ENCODE data around the gene RIMBP2. TPM values are rescaled to one million over a fixed set of nuclear protein-coding genes. Genes with fewer than 3 reads are reported as not detected.

Gene RIMBP2
- polyA plus RNA-seq, 1 of the 3 experiments (the other 2 are of a cell fraction) = 0.90 TPM

GRCh38 chr12:130488358-130488710 is 227.8 kb downstream of the RIMBP2 start:
- Histone ChIP-seq H3K9me2 (no peaks in the 10 kb centered on the region), H3K27me3 (ENCODE audit: insufficient read depth) (no peaks in the 10 kb centered on the region)
- WGBS (ENCODE audit: low lambda C conversion rate) = 36% methylated on average over 5 of the region's 5 CpGs

More at GRCh38 chr12:130488358-130488710, 227.8 kb downstream of the RIMBP2 start:
- Histone ChIP-seq H3K9me3 (no peaks in the 10 kb centered on the region), H3K27ac (ENCODE audit: low read depth in 2 of 2, low read length in 1 of 2) (no peak overlapping the region), H2AFZ (ENCODE audit: low read depth) (no peak overlapping the region), H4K20me1 (ENCODE audit: insufficient read depth) (no peaks in the 10 kb centered on the region), H3F3A (replicated peaks; ENCODE audit: insufficient read depth) (no peaks in the 10 kb centered on the region), H3K36me3 (replicated peaks in 1 of 2; ENCODE audit: control insufficient read depth in 1 of 2, insufficient read depth in 2 of 2, low read length in 1 of 2) (no peaks in the 10 kb centered on the region), H3K4me1 (ENCODE audit: control insufficient read depth in 1 of 2, insufficient read depth in 2 of 2, low read depth in 1 of 2, low read length in 1 of 2) (no peaks in the 10 kb centered on the region; a peak in 1 of 4 replicates), H3K9ac (no peak overlapping the region), H3K79me2 (ENCODE audit: insufficient read depth) (no peaks in the 10 kb centered on the region), H3K4me2 (no peak overlapping the region), H3K4me3 (ENCODE audit: low read depth in 2 of 2, low read length in 1 of 2) (no peak overlapping the region)
- CTCF ChIA-PET = no interaction called here
- no peak for TF ChIP-seq FOXM1 (IDR thresholded peaks at IDR 0.05; ENCODE audit: low read depth)
- TF ChIP-seq RFX5 (IDR thresholded peaks at IDR 0.05; ENCODE audit: low read length) = no peak
- TF ChIP-seq SMC3 (IDR thresholded peaks at IDR 0.05; ENCODE audit: low read depth, low read length) = no peak
- TF ChIP-seq CTCF (IDR thresholded peaks at IDR 0.05) = no peak
- TF ChIP-seq RXRA (IDR thresholded peaks at IDR 0.05; ENCODE audit: borderline replicate concordance, low read depth) = no peak
- TF ChIP-seq FOXJ3 (CRISPR knock-in tag; IDR thresholded peaks at IDR 0.05) = no peak
- no peak for TF ChIP-seq CHD2 (IDR thresholded peaks at IDR 0.05; ENCODE audit: low read length, partially characterized antibody)
- no peak for TF ChIP-seq FOSL2 (IDR thresholded peaks at IDR 0.05; ENCODE audit: borderline replicate concordance, low read depth)
- TF ChIP-seq RAD21 (IDR thresholded peaks at IDR 0.05; ENCODE audit: low read length) = no peak
- no peak for TF ChIP-seq EP300 (IDR thresholded peaks at IDR 0.05; ENCODE audit: borderline replicate concordance in 1 of 2, low read depth in 1 of 2, low read length in 1 of 2)
- TF ChIP-seq JUND (IDR thresholded peaks at IDR 0.05) = no peak
- no peak for TF ChIP-seq GABPA (IDR thresholded peaks at IDR 0.05; ENCODE audit: low read depth)
- TF ChIP-seq, protein P1, sequence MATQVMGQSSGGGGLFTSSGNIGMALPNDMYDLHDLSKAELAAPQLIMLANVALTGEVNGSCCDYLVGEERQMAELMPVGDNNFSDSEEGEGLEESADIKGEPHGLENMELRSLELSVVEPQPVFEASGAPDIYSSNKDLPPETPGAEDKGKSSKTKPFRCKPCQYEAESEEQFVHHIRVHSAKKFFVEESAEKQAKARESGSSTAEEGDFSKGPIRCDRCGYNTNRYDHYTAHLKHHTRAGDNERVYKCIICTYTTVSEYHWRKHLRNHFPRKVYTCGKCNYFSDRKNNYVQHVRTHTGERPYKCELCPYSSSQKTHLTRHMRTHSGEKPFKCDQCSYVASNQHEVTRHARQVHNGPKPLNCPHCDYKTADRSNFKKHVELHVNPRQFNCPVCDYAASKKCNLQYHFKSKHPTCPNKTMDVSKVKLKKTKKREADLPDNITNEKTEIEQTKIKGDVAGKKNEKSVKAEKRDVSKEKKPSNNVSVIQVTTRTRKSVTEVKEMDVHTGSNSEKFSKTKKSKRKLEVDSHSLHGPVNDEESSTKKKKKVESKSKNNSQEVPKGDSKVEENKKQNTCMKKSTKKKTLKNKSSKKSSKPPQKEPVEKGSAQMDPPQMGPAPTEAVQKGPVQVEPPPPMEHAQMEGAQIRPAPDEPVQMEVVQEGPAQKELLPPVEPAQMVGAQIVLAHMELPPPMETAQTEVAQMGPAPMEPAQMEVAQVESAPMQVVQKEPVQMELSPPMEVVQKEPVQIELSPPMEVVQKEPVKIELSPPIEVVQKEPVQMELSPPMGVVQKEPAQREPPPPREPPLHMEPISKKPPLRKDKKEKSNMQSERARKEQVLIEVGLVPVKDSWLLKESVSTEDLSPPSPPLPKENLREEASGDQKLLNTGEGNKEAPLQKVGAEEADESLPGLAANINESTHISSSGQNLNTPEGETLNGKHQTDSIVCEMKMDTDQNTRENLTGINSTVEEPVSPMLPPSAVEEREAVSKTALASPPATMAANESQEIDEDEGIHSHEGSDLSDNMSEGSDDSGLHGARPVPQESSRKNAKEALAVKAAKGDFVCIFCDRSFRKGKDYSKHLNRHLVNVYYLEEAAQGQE (IDR thresholded peaks at IDR 0.05; ENCODE audit: low read depth, low read length) = no peak
- no peak for TF ChIP-seq EZH2phosphoT487 (IDR thresholded peaks at IDR 0.05; ENCODE audit: borderline replicate concordance, low read depth)
- TF ChIP-seq, protein P2, sequence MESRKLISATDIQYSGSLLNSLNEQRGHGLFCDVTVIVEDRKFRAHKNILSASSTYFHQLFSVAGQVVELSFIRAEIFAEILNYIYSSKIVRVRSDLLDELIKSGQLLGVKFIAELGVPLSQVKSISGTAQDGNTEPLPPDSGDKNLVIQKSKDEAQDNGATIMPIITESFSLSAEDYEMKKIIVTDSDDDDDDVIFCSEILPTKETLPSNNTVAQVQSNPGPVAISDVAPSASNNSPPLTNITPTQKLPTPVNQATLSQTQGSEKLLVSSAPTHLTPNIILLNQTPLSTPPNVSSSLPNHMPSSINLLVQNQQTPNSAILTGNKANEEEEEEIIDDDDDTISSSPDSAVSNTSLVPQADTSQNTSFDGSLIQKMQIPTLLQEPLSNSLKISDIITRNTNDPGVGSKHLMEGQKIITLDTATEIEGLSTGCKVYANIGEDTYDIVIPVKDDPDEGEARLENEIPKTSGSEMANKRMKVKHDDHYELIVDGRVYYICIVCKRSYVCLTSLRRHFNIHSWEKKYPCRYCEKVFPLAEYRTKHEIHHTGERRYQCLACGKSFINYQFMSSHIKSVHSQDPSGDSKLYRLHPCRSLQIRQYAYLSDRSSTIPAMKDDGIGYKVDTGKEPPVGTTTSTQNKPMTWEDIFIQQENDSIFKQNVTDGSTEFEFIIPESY (IDR thresholded peaks at IDR 0.05; ENCODE audit: borderline replicate concordance, low read depth) = no peak
- TF ChIP-seq RCOR1 (IDR thresholded peaks at IDR 0.05; ENCODE audit: low read length) = no peak
- no peak for TF ChIP-seq YY1 (IDR thresholded peaks at IDR 0.05; ENCODE audit: low read depth)
- no peak for TF ChIP-seq MXI1 (IDR thresholded peaks at IDR 0.05; ENCODE audit: low read depth, low read length)
- DNase-seq = no peak
- POLR2A ChIA-PET = no interaction called here

Measured in SK-N-SH (cell line).